Measurements from ENCODE around the gene S100A16. TPM values are rescaled to one million over a fixed set of nuclear protein-coding genes. Genes with fewer than 3 reads are reported as not detected.

Gene S100A16, protein sequence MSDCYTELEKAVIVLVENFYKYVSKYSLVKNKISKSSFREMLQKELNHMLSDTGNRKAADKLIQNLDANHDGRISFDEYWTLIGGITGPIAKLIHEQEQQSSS
- 1 to 10 TPM in 1 of 5 donors, under 1 TPM in 2, not detected in 2; 0.53 to 1.0 (median 0.82) TPM for total RNA-seq
- 0.44 TPM for total RNA-seq (2013)
- 0 to 0.13 (median 0) reads per million in 29 experiments for total RNA-seq

GRCh38 chr1:153612755-153613331, at the start of gene S100A16:
TSS of gene S100A16 (minus strand) at chr1:153613137. CDS start at chr1:153608151, 4,986 bp downstream.
- no peaks in the 10 kb centered on the region for H3K27me3 Mint-ChIP-seq
- H3K9me3 ChIP-seq: no peaks in the 10 kb centered on the region
- H3K4me1 Mint-ChIP-seq: peaks cover 4 to 7% (median 4%) of the 10 kb centered on the region in 3 donors
- H3K9me3 Mint-ChIP-seq: no peaks in the 10 kb centered on the region
- no peak within 1 kb of the TSS for H3K27ac Mint-ChIP-seq
- no peak within 1 kb of the TSS for H3K4me3 Mint-ChIP-seq
- DNase-seq: no peak
- H3K4me1 ChIP-seq (ENCODE audit: control insufficient read depth in 1 of 2, extremely low read depth in 1 of 2, insufficient read depth in 2 of 2, low read length in 2 of 2): peaks cover 0 to 6% of the 10 kb centered on the region in 2 experiments
- no peak within 1 kb of the TSS for H3K27ac ChIP-seq (ENCODE audit: low read length)
- CTCF ChIA-PET: interaction anchor here in 1 of 2 donors (0.7 kb wide), 1 partner anchor 26 kb away, joined by 3 read pairs; no protein-coding TSS in a partner anchor
- peaks cover 0 to 20% of the 10 kb centered on the region in 2 experiments for H3K27me3 ChIP-seq (replicated peaks in 1 of 2; ENCODE audit: control insufficient read depth in 2 of 2, extremely low read depth in 1 of 2, insufficient read depth in 2 of 2, low read length in 1 of 2)
- no peaks in the 10 kb centered on the region for H3K36me3 Mint-ChIP-seq
- H3K36me3 ChIP-seq (ENCODE audit: control insufficient read depth in 2 of 2, extremely low read depth in 1 of 2, insufficient read depth in 1 of 2, low read length in 1 of 2): no peaks in the 10 kb centered on the region
- POLR2A ChIA-PET: no interaction called here
- WGBS (ENCODE audit: insufficient coverage): 87% methylated on average over 5 of the region's 9 CpGs
- no peak within 1 kb of the TSS for H3K4me3 ChIP-seq (ENCODE audit: control insufficient read depth in 1 of 2, extremely low read depth in 1 of 2, low read length in 1 of 2)
- ATAC-seq (replicated peaks in 1 of 4): no peak

DNA sequence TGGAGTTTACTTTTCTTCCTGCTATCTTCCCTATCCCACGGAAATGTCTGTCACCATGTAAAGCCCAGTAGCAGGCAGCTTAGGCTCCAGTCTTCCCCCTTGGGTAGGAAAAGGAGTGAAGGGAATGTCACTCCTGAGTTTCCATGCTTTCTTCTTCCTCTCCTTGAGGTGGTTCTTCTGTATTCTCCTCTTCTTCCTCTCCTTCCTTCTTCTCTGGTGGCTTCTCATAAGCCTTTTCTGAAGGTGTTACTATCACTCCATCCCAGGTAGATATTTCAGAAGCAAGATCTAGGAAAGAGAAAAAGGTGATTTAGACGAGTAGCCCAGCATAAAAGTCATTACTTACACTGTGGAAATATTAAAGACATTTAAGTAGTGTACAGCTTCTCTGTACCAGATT, 49.3 kb upstream of the S100A16 start:
- POLR2A ChIA-PET: no interaction called here
- H3K27me3 ChIP-seq (replicated peaks in 1 of 2; ENCODE audit: control insufficient read depth in 2 of 2, extremely low read depth in 1 of 2, insufficient read depth in 2 of 2, low read length in 1 of 2): no peaks in the 10 kb centered on the region

DNA sequence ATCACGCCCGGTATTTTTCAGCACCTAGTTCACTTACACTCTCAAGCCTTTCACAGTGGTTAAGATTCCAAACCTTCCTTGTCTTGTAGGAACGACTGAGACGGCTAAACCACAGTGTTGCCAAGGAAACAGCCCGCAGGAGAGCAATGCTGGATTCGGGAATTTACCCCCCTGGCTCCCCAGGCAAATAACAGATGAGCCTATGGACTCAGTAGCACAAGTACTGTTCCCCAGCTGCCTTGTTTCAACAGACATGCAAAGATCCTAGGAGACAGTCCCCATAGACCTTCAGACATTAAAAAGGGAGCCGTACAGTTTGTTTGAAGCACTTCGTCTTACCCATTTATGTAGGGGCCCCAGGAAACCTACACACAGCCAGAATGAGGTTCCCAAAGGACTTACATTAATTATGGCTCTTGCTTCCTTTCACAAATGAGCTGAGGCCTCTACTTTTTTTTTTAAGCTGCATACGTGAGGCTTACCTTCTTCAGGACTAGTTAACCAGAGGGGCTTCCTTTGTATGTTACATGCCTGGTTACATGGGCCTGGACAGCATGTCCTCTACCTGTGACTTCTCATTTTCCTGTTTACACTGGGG, 48.3 kb upstream of the S100A16 start:
- no peak overlapping the region for H3K27ac Mint-ChIP-seq
- DNase-seq: no peak
- CTCF ChIA-PET: no interaction called here
- peaks cover 16 to 18% (median 18%) of the 10 kb centered on the region in 3 donors for H3K4me1 Mint-ChIP-seq
- peaks cover 5 to 22% of the 10 kb centered on the region in 2 experiments for H3K4me1 ChIP-seq (ENCODE audit: control insufficient read depth in 1 of 2, extremely low read depth in 1 of 2, insufficient read depth in 2 of 2, low read length in 2 of 2)
- H3K36me3 Mint-ChIP-seq: peaks cover 35% of the 10 kb centered on the region
- 76% methylated on average over 6 of the region's 9 CpGs for WGBS (ENCODE audit: insufficient coverage)
- no peak overlapping the region for H3K4me3 ChIP-seq (ENCODE audit: control insufficient read depth in 1 of 2, extremely low read depth in 1 of 2, low read length in 1 of 2)
- H3K27ac ChIP-seq (ENCODE audit: low read length): no peak overlapping the region
- no peaks in the 10 kb centered on the region for H3K27me3 ChIP-seq (replicated peaks in 1 of 2; ENCODE audit: control insufficient read depth in 2 of 2, extremely low read depth in 1 of 2, insufficient read depth in 2 of 2, low read length in 1 of 2)
- H3K9me3 Mint-ChIP-seq: no peaks in the 10 kb centered on the region
- POLR2A ChIA-PET: no interaction called here
- ATAC-seq (replicated peaks in 1 of 4): no peak
- H3K9me3 ChIP-seq: no peaks in the 10 kb centered on the region
- H3K36me3 ChIP-seq (ENCODE audit: control insufficient read depth in 2 of 2, extremely low read depth in 1 of 2, insufficient read depth in 1 of 2, low read length in 1 of 2): peaks cover 23 to 57% of the 10 kb centered on the region in 2 donors
- H3K27me3 Mint-ChIP-seq: no peaks in the 10 kb centered on the region
- H3K4me3 Mint-ChIP-seq: peak overlapping the region in 2 of 3 donors; percentile 27 to 31

More for the DNA sequence above, 49.3 kb upstream of the S100A16 start:
- Histone ChIP-seq H3K4me1 (ENCODE audit: control insufficient read depth in 1 of 2, extremely low read depth in 1 of 2, insufficient read depth in 2 of 2, low read length in 2 of 2) (peaks cover 5 to 22% of the 10 kb centered on the region in 2 experiments), H3K4me3 (ENCODE audit: control insufficient read depth in 1 of 2, extremely low read depth in 1 of 2, low read length in 1 of 2) (no peak overlapping the region), H3K9me3 (no peaks in the 10 kb centered on the region), H3K27ac (ENCODE audit: low read length) (no peak overlapping the region), H3K36me3 (ENCODE audit: control insufficient read depth in 2 of 2, extremely low read depth in 1 of 2, insufficient read depth in 1 of 2, low read length in 1 of 2) (peaks cover 28 to 67% of the 10 kb centered on the region in 2 donors)
- no peaks in the 10 kb centered on the region for H3K27me3 Mint-ChIP-seq
- no peak overlapping the region for H3K27ac Mint-ChIP-seq
- CTCF ChIA-PET: interaction anchor here in 1 of 2 donors (0.8 kb wide), 1 partner anchor 29 kb away, joined by 3 read pairs; no protein-coding TSS in a partner anchor
- peaks cover 16 to 18% (median 18%) of the 10 kb centered on the region in 3 donors for H3K4me1 Mint-ChIP-seq
- DNase-seq (no peak), ATAC-seq (replicated peaks in 1 of 4) (no peak)
- no CpG with 5 or more reads among the region's 2 CpGs for WGBS (ENCODE audit: insufficient coverage)
- H3K36me3 Mint-ChIP-seq: peaks cover 40% of the 10 kb centered on the region
- H3K4me3 Mint-ChIP-seq: no peak overlapping the region
- no peaks in the 10 kb centered on the region for H3K9me3 Mint-ChIP-seq

GRCh38 chr1:153659656-153660055, 46.7 kb upstream of the S100A16 start:
- H3K36me3 ChIP-seq (ENCODE audit: control insufficient read depth in 2 of 2, extremely low read depth in 1 of 2, insufficient read depth in 1 of 2, low read length in 1 of 2): peaks cover 17 to 41% of the 10 kb centered on the region in 2 donors
- H3K36me3 Mint-ChIP-seq: peaks cover 22% of the 10 kb centered on the region
- H3K9me3 Mint-ChIP-seq: no peaks in the 10 kb centered on the region
- peaks cover 16 to 18% (median 17%) of the 10 kb centered on the region in 3 donors for H3K4me1 Mint-ChIP-seq
- DNase-seq: no peak
- POLR2A ChIA-PET: interaction anchor here (1.1 to 2.1 kb wide), 2 partner anchors 11 to 25 kb away, joined by 3 to 9 read pairs; partner anchors contain the start of gene CHTOP (in 1 of the 2)
- no peak for ATAC-seq (replicated peaks in 1 of 4)
- no peak overlapping the region for H3K4me3 ChIP-seq (ENCODE audit: control insufficient read depth in 1 of 2, extremely low read depth in 1 of 2, low read length in 1 of 2)
- WGBS (ENCODE audit: insufficient coverage): no CpG with 5 or more reads among the region's 9 CpGs
- H3K27me3 ChIP-seq (replicated peaks in 1 of 2; ENCODE audit: control insufficient read depth in 2 of 2, extremely low read depth in 1 of 2, insufficient read depth in 2 of 2, low read length in 1 of 2): no peaks in the 10 kb centered on the region
- no peaks in the 10 kb centered on the region for H3K9me3 ChIP-seq
- H3K27ac ChIP-seq (ENCODE audit: low read length): no peak overlapping the region
- H3K27me3 Mint-ChIP-seq: no peaks in the 10 kb centered on the region
- H3K27ac Mint-ChIP-seq: peak overlapping the region; percentile 93 to 94
- H3K4me3 Mint-ChIP-seq: peak overlapping the region; percentile 92 to 94 (median 94)
- H3K4me1 ChIP-seq (ENCODE audit: control insufficient read depth in 1 of 2, extremely low read depth in 1 of 2, insufficient read depth in 2 of 2, low read length in 2 of 2): peaks cover 5 to 22% of the 10 kb centered on the region in 2 experiments
- CTCF ChIA-PET: interaction anchor here in 1 of 2 donors (2.1 kb wide), 1 partner anchor 26 kb away, joined by 6 read pairs; the partner anchor contains the start of gene CHTOP

GRCh38 chr1:153659175-153659534, 46.2 kb upstream of the S100A16 start:
- DNase-seq (no peak), ATAC-seq (replicated peaks in 1 of 4) (no peak)
- Mint-ChIP-seq H3K27me3 (no peaks in the 10 kb centered on the region), H3K36me3 (peaks cover 19% of the 10 kb centered on the region), H3K4me1 (peaks cover 16 to 18% (median 17%) of the 10 kb centered on the region in 3 donors), H3K4me3 (peak overlapping the region; percentile 92 to 94 (median 94)), H3K9me3 (no peaks in the 10 kb centered on the region), H3K27ac (peak overlapping the region; percentile 93 to 94)
- Histone ChIP-seq H3K27ac (ENCODE audit: low read length) (peak overlapping the region; percentile 61), H3K9me3 (no peaks in the 10 kb centered on the region), H3K4me3 (ENCODE audit: control insufficient read depth in 1 of 2, extremely low read depth in 1 of 2, low read length in 1 of 2) (peak overlapping the region; percentile 79 to 80), H3K27me3 (replicated peaks in 1 of 2; ENCODE audit: control insufficient read depth in 2 of 2, extremely low read depth in 1 of 2, insufficient read depth in 2 of 2, low read length in 1 of 2) (no peaks in the 10 kb centered on the region), H3K36me3 (ENCODE audit: control insufficient read depth in 2 of 2, extremely low read depth in 1 of 2, insufficient read depth in 1 of 2, low read length in 1 of 2) (peaks cover 14 to 36% of the 10 kb centered on the region in 2 donors), H3K4me1 (ENCODE audit: control insufficient read depth in 1 of 2, extremely low read depth in 1 of 2, insufficient read depth in 2 of 2, low read length in 2 of 2) (peaks cover 5 to 22% of the 10 kb centered on the region in 2 experiments)
- ChIA-PET POLR2A (interaction anchor here (1.1 to 2.1 kb wide), 2 partner anchors 11 to 25 kb away, joined by 3 to 9 read pairs; partner anchors contain the start of gene CHTOP (in 1 of the 2)), CTCF (interaction anchor here in 1 of 2 donors (2.1 kb wide), 1 partner anchor 25 kb away, joined by 6 read pairs; the partner anchor contains the start of gene CHTOP)
- WGBS (ENCODE audit: insufficient coverage): 0% methylated on average over 3 of the region's 8 CpGs

Data from T-cell (primary cell).